SKM-1 (cell line): Measurements from ENCODE around the gene FRMPD1.
"Not testable (repeated sequence)": the region's sequence is repeated elsewhere in the genome, so short reads cannot be mapped to it uniquely, and the experiment has no call there.

Experiments used
- DNase-seq: peaks from one replicate; lab custom pipeline; 2025; ENCODE audit not compliant: unreplicated experiment; lab: John Stamatoyannopoulos, UW

FRMPD1 gene

GRCh38 chr9:37732086-37732741, 81.5 kb downstream of the FRMPD1 start:
- DNase-seq, result no peak

DNA sequence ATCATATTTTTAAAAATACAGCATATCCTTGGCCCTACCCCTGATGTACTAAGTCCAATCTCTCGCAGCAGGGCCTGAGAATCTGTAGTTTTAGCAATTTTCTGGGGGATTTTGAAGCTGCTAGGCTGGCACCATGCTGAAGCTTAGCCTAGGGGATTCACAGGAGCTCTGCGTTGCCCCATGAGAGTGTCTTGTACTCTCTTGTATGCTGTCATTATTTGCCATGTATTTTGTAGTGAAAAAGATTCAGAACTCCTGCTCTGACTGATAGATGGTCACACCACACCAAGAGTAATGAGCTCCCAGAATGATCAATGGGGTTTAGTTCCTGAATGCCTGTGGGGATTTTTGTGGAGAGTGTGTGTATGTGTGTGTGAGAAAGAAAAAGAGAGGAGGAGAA, 82.2 kb downstream of the FRMPD1 start:
- DNase-seq, result no peak

GRCh38 chr9:37739222-37739621, 88.5 kb downstream of the FRMPD1 start:
- no peak for DNase-seq

- DNase-seq, result no peak
Measured at GRCh38 chr9:37740128-37740527, 89.4 kb downstream of the FRMPD1 start.

- no peak for DNase-seq
Measured at GRCh38 chr9:37740631-37741328, 90.0 kb downstream of the FRMPD1 start.

GRCh38 chr9:37745970-37746369, 95.2 kb downstream of the FRMPD1 start:
- DNase-seq, result no peak

GRCh38 chr9:37746448-37747270, 95.9 kb downstream of the FRMPD1 start:
- no peak for DNase-seq

GRCh38 chr9:37747271-37747753, 96.6 kb downstream of the FRMPD1 start:
- peak; percentile 48 for DNase-seq

DNA sequence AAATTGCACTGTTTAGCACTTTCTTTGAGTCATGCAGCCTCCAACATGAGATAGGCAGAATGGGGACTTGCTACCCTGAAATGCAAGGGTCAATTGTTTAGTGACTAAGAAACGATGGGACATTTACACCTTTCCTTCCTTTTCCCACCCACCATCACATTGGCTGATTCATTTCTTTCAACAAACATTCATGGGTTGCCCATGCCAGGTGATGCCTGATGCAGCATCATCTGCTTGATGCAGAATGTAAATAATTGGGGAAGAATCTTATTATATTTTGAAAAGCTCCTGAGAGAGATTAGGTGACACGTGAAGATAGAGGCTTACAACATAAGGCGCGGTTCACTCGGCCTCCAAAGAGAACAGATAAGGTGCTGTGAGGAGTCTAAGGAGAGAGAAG, 98.4 kb downstream of the FRMPD1 start:
- DNase-seq, result no peak

DNA sequence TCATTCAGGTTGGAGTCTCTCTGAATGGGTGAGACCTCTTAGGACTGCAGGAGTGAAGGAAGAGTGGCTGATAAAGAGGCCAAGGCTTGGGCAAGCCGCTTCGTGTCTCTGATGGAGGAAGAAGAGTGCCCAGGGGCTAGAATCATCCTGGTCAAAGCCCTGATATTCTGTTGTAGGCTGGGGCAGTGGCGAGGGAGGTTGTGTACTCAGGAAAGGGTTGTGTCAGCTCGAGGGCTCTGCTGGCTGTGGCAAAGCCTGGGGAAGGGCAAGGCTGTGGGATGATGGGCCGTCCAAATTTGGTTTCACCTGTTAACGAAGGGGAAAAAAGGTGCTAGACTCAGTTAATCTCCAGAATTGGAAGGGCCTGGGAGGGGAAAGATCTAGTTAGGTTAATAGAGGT, 100.4 kb downstream of the FRMPD1 start:
- DNase-seq, result no peak

DNA sequence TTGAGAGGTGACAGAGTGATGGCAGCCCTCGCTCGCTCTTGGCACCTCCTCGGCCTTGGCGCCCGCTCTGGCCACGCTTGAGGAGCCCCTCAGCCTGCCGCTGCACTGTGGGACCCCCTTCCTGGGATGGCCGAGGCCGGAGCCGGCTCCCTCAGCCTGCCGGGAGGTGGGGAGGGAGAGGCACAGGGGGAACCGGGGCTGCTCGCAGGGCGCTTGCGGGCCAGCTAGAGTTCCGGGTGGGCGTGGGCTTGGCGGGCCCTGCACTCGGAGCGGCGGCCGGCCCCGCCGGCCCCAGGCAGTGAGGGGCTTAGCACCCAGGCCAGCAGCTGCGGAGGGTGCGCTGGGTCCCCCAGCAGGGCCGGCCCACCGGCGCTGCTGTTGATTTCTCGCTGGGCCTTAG, 101.0 kb downstream of the FRMPD1 start:
- DNase-seq, result not testable (repeated sequence)

DNA sequence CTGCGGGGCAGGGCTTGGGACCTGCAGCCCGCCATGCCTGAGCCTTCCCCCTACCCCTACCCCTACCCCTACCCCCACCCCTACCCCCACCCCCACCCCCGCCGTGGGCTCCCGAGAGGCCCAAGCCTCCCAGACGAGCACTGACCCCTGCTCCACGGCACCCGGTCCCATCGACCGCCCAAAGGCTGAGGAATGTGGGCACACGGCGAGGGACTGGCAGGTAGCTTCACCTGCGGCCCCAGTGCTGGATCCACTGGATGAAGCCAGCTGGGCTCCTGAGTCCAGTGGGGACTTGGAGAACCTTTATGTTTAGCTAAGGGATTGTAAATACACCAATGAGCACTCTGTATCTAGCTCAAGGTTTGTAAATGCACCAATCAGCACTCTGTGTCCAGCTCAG, 101.4 kb downstream of the FRMPD1 start:
- not testable (repeated sequence) for DNase-seq

DNA sequence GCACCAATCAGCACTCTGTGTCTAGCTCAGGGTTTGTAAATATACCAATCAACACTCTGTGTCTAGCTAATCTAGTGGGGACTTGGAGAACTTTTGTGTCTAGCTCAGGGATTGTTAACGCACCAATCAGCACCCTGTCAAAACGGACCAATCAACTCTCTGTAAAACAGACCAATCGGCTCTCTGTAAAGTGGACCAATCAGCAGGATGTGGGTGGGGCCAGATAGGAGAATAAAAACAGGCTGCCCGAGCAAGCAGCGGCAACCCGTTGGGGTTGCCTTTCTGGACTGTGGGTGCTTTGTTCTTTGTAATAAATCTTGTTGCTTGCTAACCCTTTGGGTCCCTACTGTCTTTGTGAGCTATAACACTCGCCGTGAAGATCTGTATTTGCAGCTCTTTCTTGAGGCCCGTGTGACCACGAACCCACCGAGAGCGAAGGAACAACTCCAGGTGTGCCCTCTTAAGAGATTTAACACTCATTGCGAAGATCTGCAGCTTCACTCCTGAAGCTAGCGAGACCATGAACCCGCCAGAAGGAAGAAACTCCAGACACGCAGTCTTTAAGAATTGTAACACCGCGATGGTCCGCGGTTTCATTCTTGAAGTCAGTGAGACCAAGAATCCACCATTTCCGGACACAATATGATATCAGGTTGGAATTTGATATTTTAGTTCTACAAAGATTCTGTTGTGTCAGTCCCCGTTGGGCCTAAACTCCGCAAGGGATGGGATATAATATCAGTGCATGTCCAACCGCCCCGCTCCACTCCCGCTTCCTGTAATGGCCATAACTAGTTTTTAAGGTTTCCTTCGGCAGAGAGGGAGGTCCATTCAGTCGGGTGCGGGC, 102.1 kb downstream of the FRMPD1 start:
- no peak for DNase-seq

- DNase-seq, result peak; percentile 43
Measured at GRCh38 chr9:37753489-37754190, 102.9 kb downstream of the FRMPD1 start, which contains the start of gene TRMT10B. Gene TRMT10B, plus strand, starts transcription at chr9:37753805. Its CDS starts 8,127 bp downstream, at chr9:37761932.

- DNase-seq, result no peak
Measured at GRCh38 chr9:37758747-37759146, 108.0 kb downstream of the FRMPD1 start.

DNA sequence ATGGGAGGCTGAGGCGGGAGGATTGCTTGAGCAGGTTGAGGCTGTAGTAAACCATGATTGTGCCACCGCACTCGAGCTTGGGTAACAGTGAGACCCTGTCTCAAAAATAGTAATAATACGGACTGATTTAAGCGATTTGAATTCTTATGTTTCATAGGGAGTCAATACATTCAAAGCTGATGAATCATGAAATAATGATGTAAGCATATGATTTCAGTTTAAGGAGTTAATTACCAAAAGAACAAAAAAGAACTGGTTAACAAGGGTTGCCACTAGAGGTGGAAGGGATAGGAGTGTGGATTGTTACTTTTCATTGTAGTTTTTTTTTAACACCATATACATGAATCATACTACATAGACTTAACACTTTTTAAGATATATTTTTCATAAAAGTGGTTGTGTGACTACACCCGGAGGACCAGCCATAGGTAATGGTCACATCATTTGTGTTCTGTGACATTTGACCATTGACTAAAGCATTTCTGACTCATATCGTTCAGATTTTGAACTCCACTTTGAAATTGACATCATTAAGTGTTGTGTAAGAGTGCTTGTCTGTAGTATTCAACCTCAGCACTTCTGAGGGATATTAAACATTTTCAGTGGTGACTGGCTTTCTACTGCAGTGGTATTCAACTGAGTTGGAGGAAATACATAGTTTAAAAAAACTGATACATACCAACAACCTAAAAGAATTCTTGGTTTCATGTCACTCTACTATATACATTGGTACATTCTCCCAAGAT, 109.8 kb downstream of the FRMPD1 start:
- DNase-seq, result no peak

- no peak for DNase-seq
Measured at GRCh38 chr9:37761511-37761910, 110.8 kb downstream of the FRMPD1 start.

- DNase-seq, result not testable (repeated sequence)
Measured at GRCh38 chr9:37765263-37765662, 114.5 kb downstream of the FRMPD1 start.

GRCh38 chr9:37769306-37769705, 118.6 kb downstream of the FRMPD1 start:
- no peak for DNase-seq
